Liver (tissue), 9 donors: ENCODE measurements around the gene FAM227B. TPM values are rescaled to one million over a fixed set of nuclear protein-coding genes. Genes with fewer than 3 reads are reported as not detected.

ENCODE experiments used
- DNase-seq: peaks from one replicate; pipeline ENCODE4 v3.0.0-alpha.2; 2017; ENCODE audit warnings: low spot score
- H3K27ac ChIP-seq, 2 donors: one replicate each; pipeline ENCODE4 v1.7.0; 2013; ENCODE audit warnings: inconsistent platforms in 2 of 2, low read length in 2 of 2, control low read depth in 1 of 2, low read depth in 1 of 2, mild to moderate bottlenecking in 1 of 2
- H3K27me3 ChIP-seq, 4 donors: one replicate each; pipeline versions ENCODE4 v1.6.1 to v1.7.0; 2013; ENCODE audit warnings: low read length in 3 of 4, inconsistent platforms in 1 of 4, mild to moderate bottlenecking in 1 of 4, moderate library complexity in 1 of 4; ENCODE audit not compliant: control insufficient read depth in 4 of 4, insufficient read depth in 4 of 4
- H3K36me3 ChIP-seq, 4 donors: one replicate each; pipeline versions ENCODE4 v1.6.1 to v1.7.0; 2013; ENCODE audit warnings: low read length in 3 of 4, mild to moderate bottlenecking in 3 of 4, low read depth in 1 of 4, moderate library complexity in 1 of 4; ENCODE audit not compliant: control insufficient read depth in 4 of 4, insufficient read depth in 3 of 4
- H3K4me1 ChIP-seq, 4 donors: one replicate each; pipeline versions ENCODE4 v1.6.1 to v1.7.0; 2013; ENCODE audit warnings: low read length in 3 of 4, mild to moderate bottlenecking in 3 of 4, moderate library complexity in 1 of 4; ENCODE audit not compliant: control insufficient read depth in 4 of 4, insufficient read depth in 4 of 4
- H3K4me3 ChIP-seq, 3 donors: one replicate each; pipeline versions ENCODE4 v1.6.1 to v1.7.0; 2013; ENCODE audit warnings: low read length in 3 of 3, control low read depth in 1 of 3, low read depth in 1 of 3, mild to moderate bottlenecking in 1 of 3
- H3K9ac ChIP-seq, 2 donors: one replicate each; pipeline ENCODE4 v1.7.0; 2013; ENCODE audit warnings: low read length in 2 of 2, mild to moderate bottlenecking in 2 of 2, moderate library complexity in 2 of 2, control low read depth in 1 of 2, low read depth in 1 of 2
- H3K9me3 ChIP-seq, 4 donors: one replicate each; pipeline versions ENCODE4 v1.6.1 to v1.7.0; 2013; ENCODE audit warnings: low read length in 3 of 4; ENCODE audit not compliant: control insufficient read depth in 4 of 4
- EGR1 ChIP-seq, 2 donors: IDR thresholded peaks; 2 replicates each; pipeline ENCODE4 v1.6.1; 2016 to 2018; ENCODE audit warnings: antibody characterized with exemption in 2 of 2, low read depth in 2 of 2
- FOXA1 ChIP-seq: IDR thresholded peaks from 2 replicates; pipeline ENCODE4 v1.6.1; 2016; ENCODE audit warnings: antibody characterized with exemption
- FOXA2 ChIP-seq: IDR thresholded peaks from 2 replicates; pipeline ENCODE4 v1.6.1; 2016; ENCODE audit warnings: antibody characterized with exemption
- GABPA ChIP-seq, 2 donors: IDR thresholded peaks in 1 of 2; conservative IDR thresholded peaks in 1 of 2; 2 replicates each; pipeline ENCODE4 v1.6.1; 2016; ENCODE audit warnings: antibody characterized with exemption in 2 of 2, mild to moderate bottlenecking in 1 of 2, moderate library complexity in 1 of 2
- HNF4A ChIP-seq, 2 donors: conservative IDR thresholded peaks; 2 replicates each; pipeline ENCODE4 v1.6.1; 2016; ENCODE audit warnings: antibody characterized with exemption in 2 of 2, mild to moderate bottlenecking in 2 of 2
- HNF4G ChIP-seq: IDR thresholded peaks from 2 replicates; pipeline ENCODE4 v1.6.1; 2016; ENCODE audit warnings: antibody characterized with exemption
- JUND ChIP-seq, 2 donors: IDR thresholded peaks; 2 replicates each; pipeline ENCODE4 v1.6.1; 2016; ENCODE audit warnings: antibody characterized with exemption in 2 of 2
- NR2F2 ChIP-seq: IDR thresholded peaks from 2 replicates; pipeline ENCODE4 v1.6.1; 2016; ENCODE audit warnings: antibody characterized with exemption
- RAD21 ChIP-seq, 2 donors: IDR thresholded peaks; 2 replicates each; pipeline ENCODE4 v1.6.1; 2016; ENCODE audit warnings: antibody characterized with exemption in 2 of 2, mild to moderate bottlenecking in 2 of 2
- RXRA ChIP-seq, 2 donors: IDR thresholded peaks; 2 replicates each; pipeline ENCODE4 v1.6.1; 2017 to 2018; ENCODE audit warnings: antibody characterized with exemption in 2 of 2, mild to moderate bottlenecking in 1 of 2
- SP1 ChIP-seq: IDR thresholded peaks from 2 replicates; pipeline ENCODE4 v1.6.1; 2018; ENCODE audit warnings: antibody characterized with exemption, mild to moderate bottlenecking
- TAF1 ChIP-seq: conservative IDR thresholded peaks from 2 replicates; pipeline ENCODE4 v1.6.1; 2016; ENCODE audit warnings: antibody characterized with exemption, mild to moderate bottlenecking
- YY1 ChIP-seq: IDR thresholded peaks from 2 replicates; pipeline ENCODE4 v1.6.1; 2016; ENCODE audit warnings: antibody characterized with exemption, mild to moderate bottlenecking
- WGBS: extraction: QIAGEN DNeasy Blood & Tissue Kit; methylation state at CpG from one replicate; pipeline ENCODE4 v1.1.7; 2013; 5-methylcytosine and 5-hydroxymethylcytosine counted together
- polyA plus RNA-seq, 2 donors: library from polyadenylated mRNA; stranded (reverse) in 1 of 2; unstranded in 1 of 2; fragments of 200-250 nt in 1 of 2; fragments of >200 nt in 1 of 2; fragmentation: Nextera tagmentation in 1 of 2; extraction: Ambion mirVana in 1 of 2; gene quantifications; one replicate each; pipeline versions ENCODE4 v1.2.1 to v1.2.3, GENCODE V29; 2013 to 2015
- total RNA-seq, 2 donors: library from RNA; depleted of rRNA; stranded (reverse); fragments of >200 nt; gene quantifications; one replicate each; pipeline ENCODE4 v1.2.3, GENCODE V29; 2014
- TF ChIP-seq, protein P1 (sequence below): IDR thresholded peaks from 2 replicates; pipeline ENCODE4 v1.6.1; 2016; ENCODE audit warnings: antibody characterized with exemption
- TF ChIP-seq, protein P2 (sequence below): fragments of 150-350 bp; IDR thresholded peaks from 2 replicates; pipeline ENCODE4 v1.5.1; 2017; ENCODE audit warnings: improper control_type of control experiment, low read depth, low read length; ENCODE audit not compliant: missing input control
- TF ChIP-seq, protein P3 (sequence below): IDR thresholded peaks from 2 replicates; pipeline ENCODE4 v1.6.1; 2016; ENCODE audit warnings: antibody characterized with exemption, mild to moderate bottlenecking
- TF ChIP-seq, protein P4 (sequence below): IDR thresholded peaks from 2 replicates; pipeline ENCODE4 v1.6.1; 2016; ENCODE audit warnings: antibody characterized with exemption
- TF ChIP-seq, protein P5 (sequence below): IDR thresholded peaks from 2 replicates; pipeline ENCODE4 v1.6.1; 2016; ENCODE audit warnings: antibody characterized with exemption
- donor health status: healthy.
- donor health status: healthy.
- donor health status: healthy.
- donor health status: healthy.
- donor health status: healthy.

Gene FAM227B
- total and polyA plus RNA-seq, 4 donors: 1.3 to 5.1 (median 3.8) TPM

DNA sequence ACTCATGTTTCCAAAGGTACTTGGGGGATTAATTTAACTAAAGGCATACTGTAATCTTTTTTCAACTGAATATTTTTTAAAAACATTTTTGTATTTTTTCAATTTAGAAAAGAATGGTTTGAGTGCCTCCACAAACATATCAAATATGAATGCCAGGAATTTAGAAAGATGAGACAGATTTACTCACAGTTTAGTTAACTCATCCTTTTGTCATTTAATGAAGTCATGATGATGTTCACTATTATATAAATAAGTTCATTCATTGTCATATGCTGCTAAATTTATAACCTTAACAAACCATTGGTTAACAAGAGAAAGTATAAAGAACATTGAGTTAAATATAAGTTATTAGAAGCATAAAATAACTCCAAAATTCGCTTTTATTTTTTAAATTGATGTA, 147.6 kb downstream of the FAM227B start:
- no peaks in the 10 kb centered on the region for H3K36me3 ChIP-seq
- H3K4me1 ChIP-seq: peaks cover 0 to 8% (median 1%) of the 10 kb centered on the region in 4 donors
- H3K4me3 ChIP-seq: no peak overlapping the region
- no peaks in the 10 kb centered on the region for H3K27me3 ChIP-seq
- no peak for DNase-seq
- H3K9ac ChIP-seq: no peak overlapping the region
- H3K9me3 ChIP-seq: no peaks in the 10 kb centered on the region
- TF ChIP-seq NR2F2 (no peak), EGR1 (IDR thresholded peaks at IDR 0.05; ENCODE audit: low read depth in 2 of 2) (no peak), FOXA1 (no peak), RAD21 (IDR thresholded peaks at IDR 0.05) (no peak), RXRA (IDR thresholded peaks at IDR 0.05) (no peak), JUND (IDR thresholded peaks at IDR 0.05) (no peak), TAF1 (no peak), HNF4G (no peak), SP1 (no peak), FOXA2 (no peak), YY1 (no peak), HNF4A (conservative IDR thresholded peaks at IDR 0.05) (no peak), GABPA (IDR thresholded peaks at IDR 0.05 in 1 of 2, conservative IDR thresholded peaks at IDR 0.05 in 1 of 2) (no peak)
- TF ChIP-seq, protein P1, sequence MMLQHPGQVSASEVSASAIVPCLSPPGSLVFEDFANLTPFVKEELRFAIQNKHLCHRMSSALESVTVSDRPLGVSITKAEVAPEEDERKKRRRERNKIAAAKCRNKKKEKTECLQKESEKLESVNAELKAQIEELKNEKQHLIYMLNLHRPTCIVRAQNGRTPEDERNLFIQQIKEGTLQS: no peak
- TF ChIP-seq, protein P2, sequence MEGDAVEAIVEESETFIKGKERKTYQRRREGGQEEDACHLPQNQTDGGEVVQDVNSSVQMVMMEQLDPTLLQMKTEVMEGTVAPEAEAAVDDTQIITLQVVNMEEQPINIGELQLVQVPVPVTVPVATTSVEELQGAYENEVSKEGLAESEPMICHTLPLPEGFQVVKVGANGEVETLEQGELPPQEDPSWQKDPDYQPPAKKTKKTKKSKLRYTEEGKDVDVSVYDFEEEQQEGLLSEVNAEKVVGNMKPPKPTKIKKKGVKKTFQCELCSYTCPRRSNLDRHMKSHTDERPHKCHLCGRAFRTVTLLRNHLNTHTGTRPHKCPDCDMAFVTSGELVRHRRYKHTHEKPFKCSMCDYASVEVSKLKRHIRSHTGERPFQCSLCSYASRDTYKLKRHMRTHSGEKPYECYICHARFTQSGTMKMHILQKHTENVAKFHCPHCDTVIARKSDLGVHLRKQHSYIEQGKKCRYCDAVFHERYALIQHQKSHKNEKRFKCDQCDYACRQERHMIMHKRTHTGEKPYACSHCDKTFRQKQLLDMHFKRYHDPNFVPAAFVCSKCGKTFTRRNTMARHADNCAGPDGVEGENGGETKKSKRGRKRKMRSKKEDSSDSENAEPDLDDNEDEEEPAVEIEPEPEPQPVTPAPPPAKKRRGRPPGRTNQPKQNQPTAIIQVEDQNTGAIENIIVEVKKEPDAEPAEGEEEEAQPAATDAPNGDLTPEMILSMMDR: no peak
- TF ChIP-seq, protein P3, sequence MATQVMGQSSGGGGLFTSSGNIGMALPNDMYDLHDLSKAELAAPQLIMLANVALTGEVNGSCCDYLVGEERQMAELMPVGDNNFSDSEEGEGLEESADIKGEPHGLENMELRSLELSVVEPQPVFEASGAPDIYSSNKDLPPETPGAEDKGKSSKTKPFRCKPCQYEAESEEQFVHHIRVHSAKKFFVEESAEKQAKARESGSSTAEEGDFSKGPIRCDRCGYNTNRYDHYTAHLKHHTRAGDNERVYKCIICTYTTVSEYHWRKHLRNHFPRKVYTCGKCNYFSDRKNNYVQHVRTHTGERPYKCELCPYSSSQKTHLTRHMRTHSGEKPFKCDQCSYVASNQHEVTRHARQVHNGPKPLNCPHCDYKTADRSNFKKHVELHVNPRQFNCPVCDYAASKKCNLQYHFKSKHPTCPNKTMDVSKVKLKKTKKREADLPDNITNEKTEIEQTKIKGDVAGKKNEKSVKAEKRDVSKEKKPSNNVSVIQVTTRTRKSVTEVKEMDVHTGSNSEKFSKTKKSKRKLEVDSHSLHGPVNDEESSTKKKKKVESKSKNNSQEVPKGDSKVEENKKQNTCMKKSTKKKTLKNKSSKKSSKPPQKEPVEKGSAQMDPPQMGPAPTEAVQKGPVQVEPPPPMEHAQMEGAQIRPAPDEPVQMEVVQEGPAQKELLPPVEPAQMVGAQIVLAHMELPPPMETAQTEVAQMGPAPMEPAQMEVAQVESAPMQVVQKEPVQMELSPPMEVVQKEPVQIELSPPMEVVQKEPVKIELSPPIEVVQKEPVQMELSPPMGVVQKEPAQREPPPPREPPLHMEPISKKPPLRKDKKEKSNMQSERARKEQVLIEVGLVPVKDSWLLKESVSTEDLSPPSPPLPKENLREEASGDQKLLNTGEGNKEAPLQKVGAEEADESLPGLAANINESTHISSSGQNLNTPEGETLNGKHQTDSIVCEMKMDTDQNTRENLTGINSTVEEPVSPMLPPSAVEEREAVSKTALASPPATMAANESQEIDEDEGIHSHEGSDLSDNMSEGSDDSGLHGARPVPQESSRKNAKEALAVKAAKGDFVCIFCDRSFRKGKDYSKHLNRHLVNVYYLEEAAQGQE: no peak
- TF ChIP-seq, protein P4, sequence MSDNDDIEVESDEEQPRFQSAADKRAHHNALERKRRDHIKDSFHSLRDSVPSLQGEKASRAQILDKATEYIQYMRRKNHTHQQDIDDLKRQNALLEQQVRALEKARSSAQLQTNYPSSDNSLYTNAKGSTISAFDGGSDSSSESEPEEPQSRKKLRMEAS: no peak
- TF ChIP-seq, protein P5, sequence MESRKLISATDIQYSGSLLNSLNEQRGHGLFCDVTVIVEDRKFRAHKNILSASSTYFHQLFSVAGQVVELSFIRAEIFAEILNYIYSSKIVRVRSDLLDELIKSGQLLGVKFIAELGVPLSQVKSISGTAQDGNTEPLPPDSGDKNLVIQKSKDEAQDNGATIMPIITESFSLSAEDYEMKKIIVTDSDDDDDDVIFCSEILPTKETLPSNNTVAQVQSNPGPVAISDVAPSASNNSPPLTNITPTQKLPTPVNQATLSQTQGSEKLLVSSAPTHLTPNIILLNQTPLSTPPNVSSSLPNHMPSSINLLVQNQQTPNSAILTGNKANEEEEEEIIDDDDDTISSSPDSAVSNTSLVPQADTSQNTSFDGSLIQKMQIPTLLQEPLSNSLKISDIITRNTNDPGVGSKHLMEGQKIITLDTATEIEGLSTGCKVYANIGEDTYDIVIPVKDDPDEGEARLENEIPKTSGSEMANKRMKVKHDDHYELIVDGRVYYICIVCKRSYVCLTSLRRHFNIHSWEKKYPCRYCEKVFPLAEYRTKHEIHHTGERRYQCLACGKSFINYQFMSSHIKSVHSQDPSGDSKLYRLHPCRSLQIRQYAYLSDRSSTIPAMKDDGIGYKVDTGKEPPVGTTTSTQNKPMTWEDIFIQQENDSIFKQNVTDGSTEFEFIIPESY: no peak
- 58% methylated on average over 1 of the region's 1 CpG for WGBS
- H3K27ac ChIP-seq: no peak overlapping the region
